Transverse colon (tissue), 4 donors: ENCODE results near the gene TNFSF11.

Experiments used
- CTCF ChIP-seq, 5 experiments: fragments of 200-600 bp in 3 of 5; fragments of 450-650 bp in 2 of 5; sonication (generic) in 3 of 5; IDR thresholded peaks; 1 replicate in 2 of 5; 2 replicates in 3 of 5; pipeline ENCODE4 v1.5.1; 2016 to 2017; ENCODE audit warnings: antibody characterized with exemption in 5 of 5, inconsistent platforms in 3 of 5, mild to moderate bottlenecking in 2 of 5, moderate library complexity in 1 of 5
- EP300 ChIP-seq: sonication (generic); formaldehyde crosslinking; IDR thresholded peaks from one replicate; pipeline ENCODE4 v1.6.1; 2017; ENCODE audit warnings: antibody characterized with exemption, low read depth
- POLR2A ChIP-seq: fragments of 450-650 bp; IDR thresholded peaks from one replicate; pipeline ENCODE4 v1.6.1; 2016; ENCODE audit warnings: antibody characterized with exemption, mild to moderate bottlenecking, moderate library complexity
- POLR2AphosphoS5 ChIP-seq, 3 donors: sonication (generic); formaldehyde crosslinking; IDR thresholded peaks; one replicate each; pipeline ENCODE4 v1.6.1; 2016; ENCODE audit warnings: antibody characterized with exemption in 3 of 3

DNA sequence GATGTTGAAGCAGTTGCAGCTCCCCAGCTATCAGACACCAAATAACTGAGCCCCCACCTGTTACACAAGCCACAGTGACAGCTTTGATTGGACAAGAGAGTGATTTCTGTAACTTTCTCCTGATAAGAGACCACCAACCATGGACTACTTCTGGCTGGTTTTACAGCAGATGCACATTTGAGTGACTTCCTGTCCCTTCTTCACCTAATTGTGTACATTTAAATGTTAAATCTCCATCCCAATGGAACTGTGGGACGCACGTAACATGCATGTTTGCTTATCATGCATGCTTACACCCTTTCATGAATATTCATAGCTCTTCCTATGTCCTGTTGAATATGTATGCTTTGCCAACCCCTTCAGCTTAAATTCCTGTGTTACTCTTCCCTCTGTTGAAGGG is 6.0 kb upstream of the TNFSF11 start:
- no peak for TF ChIP-seq CTCF (IDR thresholded peaks at IDR 0.05)
- TF ChIP-seq POLR2A = no peak
- TF ChIP-seq EP300 = no peak
- no peak for TF ChIP-seq POLR2AphosphoS5 (IDR thresholded peaks at IDR 0.05)
